RWPE1 (cell line): ENCODE data around the gene ZNF562.
"Not testable (repeated sequence)": the region's sequence is repeated elsewhere in the genome, so short reads cannot be mapped to it uniquely, and the experiment has no call there.

Source experiments
- CTCF ChIA-PET: fragments of 350-600 bp; sonication (Branson Sonifier 250); formaldehyde crosslinking; extraction: SDS; loops from one replicate; lab custom pipeline; 2021; lab: Yijun Ruan, JAX
- POLR2A ChIA-PET: fragments of 400-600 bp; formaldehyde crosslinking; extraction: SDS; loops from one replicate; lab custom pipeline; 2020; ENCODE audit warnings: antibody characterized with exemption; ENCODE audit not compliant: low non-redundant PET; lab: Yijun Ruan, JAX
- DNase-seq: peaks from one replicate; pipeline ENCODE4 v3.0.0; 2012; ENCODE audit warnings: low spot score
- H3K27ac ChIP-seq: fragments of 450-650 bp; 2 replicates; pipeline ENCODE4 v1.5.1; 2017
- CTCF ChIP-seq: fragments of 450-650 bp; conservative IDR thresholded peaks from 2 replicates; pipeline ENCODE4 v1.5.1; 2017; ENCODE audit warnings: low read depth, mild to moderate bottlenecking

ZNF562 gene

GRCh38 chr19:9705836-9706235 lies 30.9 kb upstream of the ZNF562 start:
- POLR2A ChIA-PET = no interaction called here
- TF ChIP-seq CTCF = no peak

DNA sequence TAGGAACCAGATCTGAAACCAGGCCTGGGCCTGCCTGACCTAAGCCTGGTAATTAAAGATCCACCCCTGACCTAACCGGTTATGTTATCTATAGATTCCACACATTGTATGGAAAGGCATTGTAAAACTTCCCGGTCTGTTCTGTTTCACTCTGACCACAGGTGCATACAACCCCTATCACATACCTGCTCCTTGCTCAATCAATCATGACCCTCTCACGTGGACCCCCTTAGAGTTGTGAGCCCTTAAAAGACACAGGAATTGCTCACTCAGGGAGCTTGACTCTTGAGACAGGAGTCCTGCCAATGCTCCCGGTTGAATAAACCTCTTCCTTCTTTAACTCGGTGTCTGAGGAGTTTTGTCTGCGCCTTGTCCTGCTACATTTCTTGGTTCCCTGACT lies 27.3 kb upstream of the ZNF562 start:
- no peak for DNase-seq
- ChIA-PET CTCF (no interaction called here), POLR2A (no interaction called here)
- H3K27ac ChIP-seq = no peak overlapping the region
- TF ChIP-seq CTCF = no peak

More at GRCh38 chr19:9705836-9706235, 30.9 kb upstream of the ZNF562 start:
- no peak overlapping the region for H3K27ac ChIP-seq
- DNase-seq = no peak
- CTCF ChIA-PET = no interaction called here

DNA sequence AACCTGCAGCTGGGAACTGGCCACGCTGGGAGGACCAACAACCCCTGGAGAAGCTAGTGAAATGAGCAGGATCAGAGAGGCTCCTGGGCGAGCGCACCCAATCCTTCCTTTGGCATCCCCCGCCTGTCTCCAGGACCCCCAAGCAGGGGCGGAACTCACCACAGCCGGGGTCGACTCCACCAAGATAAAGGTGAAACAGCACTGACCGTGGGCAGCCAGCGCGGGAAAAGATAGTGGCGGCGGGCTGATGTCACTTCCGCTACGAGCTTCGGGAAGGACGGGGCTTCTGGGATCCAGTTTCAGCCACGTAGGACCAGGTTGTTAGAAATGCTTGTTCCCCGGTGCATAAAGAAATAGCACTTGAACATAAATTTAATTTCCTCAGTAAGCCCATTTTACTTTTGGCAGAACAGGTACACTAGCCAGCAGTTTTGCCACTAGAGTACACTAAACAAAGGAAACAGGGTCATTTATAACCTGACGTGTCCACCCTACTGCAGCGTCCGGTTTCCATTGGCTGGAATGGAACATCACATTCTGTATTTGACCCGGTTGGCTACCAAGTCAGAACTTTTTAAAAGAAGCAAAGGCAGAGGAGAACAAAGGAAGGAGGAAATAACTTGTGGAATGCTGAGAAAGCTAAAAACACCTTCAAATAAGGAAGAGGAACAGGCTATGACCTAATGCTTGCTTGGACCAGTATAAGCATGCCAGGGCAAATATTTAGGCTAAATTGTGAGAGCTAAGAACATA lies 25.5 kb upstream of the ZNF562 start:
- peak overlapping the region; percentile 31; the same call in 1 of the 2 replicates for H3K27ac ChIP-seq
- DNase-seq = no peak
- no peak for TF ChIP-seq CTCF
- CTCF ChIA-PET = no interaction called here
- POLR2A ChIA-PET = no interaction called here

DNA sequence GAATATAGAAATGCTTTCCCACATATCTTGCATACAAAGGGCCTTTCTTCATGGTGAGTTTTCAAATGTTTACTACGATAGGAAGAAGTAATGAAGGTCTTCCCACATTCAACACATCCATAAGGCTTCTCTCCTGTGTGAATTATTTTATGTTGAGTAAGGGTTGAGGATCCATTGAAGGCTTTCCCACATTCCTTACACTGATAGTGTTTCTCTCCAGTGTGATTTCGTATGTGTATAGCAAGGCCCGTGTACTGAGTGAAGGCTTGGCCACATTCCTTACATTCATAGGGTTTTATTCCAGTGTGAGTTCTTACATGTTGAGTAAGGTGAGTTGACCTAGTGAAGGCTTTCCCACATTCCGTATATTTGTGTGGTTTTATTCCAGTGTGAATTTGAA lies 15.4 kb upstream of the ZNF562 start:
- H3K27ac ChIP-seq, POLR2A ChIA-PET, CTCF ChIA-PET, DNase-seq: not testable (repeated sequence)

GRCh38 chr19:9679996-9680395 lies 5.1 kb upstream of the ZNF562 start:
- POLR2A ChIA-PET, H3K27ac ChIP-seq, DNase-seq, CTCF ChIA-PET: not testable (repeated sequence)

DNA sequence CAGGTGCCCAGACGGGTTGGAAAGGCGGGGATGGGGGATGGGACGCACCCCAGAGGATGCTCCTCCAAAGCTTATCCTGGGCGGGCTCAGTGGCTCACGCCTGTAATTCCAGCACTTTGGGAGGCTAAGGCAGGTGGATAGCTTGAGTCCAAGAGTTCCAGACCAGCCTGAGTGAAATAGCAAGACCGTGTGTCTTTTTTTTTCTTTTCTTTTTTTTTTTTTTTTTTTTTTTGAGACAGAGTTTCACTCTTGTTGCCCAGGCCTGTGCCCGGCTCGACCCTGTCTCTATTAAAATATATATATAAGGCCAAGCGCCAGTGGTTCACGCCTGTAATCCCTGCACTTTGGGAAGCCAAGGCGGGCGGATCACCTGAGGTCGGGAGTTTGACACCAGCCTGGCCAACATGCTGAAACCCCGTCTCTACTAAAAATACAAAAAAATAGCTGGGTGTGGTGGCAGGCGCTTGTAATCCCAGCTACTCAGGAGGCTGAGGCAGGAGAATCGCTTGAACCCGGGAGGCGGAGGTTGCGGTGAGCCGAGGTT lies 530 bp upstream of the ZNF562 start:
- DNase-seq, CTCF ChIA-PET: not testable (repeated sequence)
- peak overlapping the region; percentile 96 for H3K27ac ChIP-seq
- POLR2A ChIA-PET = interaction anchor here (0.7 kb wide), 2 partner anchors 89 to 101 kb away, joined by 4 to 6 read pairs; no protein-coding TSS in a partner anchor

- ChIA-PET CTCF (no interaction called here), POLR2A (no interaction called here)
- H3K27ac ChIP-seq = peak overlapping the region; percentile 96
- TF ChIP-seq CTCF = no peak
- DNase-seq = peak; percentile 34
Measured at GRCh38 chr19:9673912-9674662, 813 bp downstream of the ZNF562 start.

DNA sequence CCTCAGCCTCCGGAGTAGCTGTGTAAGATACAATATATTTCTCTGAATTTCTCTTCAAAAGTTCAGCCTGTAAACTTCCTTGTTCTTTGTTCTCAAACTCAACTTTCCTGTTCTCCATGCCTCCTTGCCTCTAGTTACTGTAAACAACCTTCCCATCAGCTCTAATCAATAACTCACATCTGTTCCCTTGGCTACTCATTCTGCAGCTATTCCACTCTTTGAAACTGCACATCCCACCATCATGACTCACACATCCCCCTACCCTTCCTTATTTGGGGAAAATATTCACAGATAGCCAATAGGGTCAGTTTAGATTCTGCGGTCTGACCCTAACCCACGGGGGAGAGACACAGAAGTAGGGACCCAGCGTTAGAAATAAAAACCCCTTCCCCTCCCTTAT lies 2.0 kb downstream of the ZNF562 start:
- POLR2A ChIA-PET = no interaction called here
- CTCF ChIA-PET = no interaction called here
- no peak for DNase-seq
- no peak overlapping the region for H3K27ac ChIP-seq
- no peak for TF ChIP-seq CTCF
